Measurements from ENCODE around the gene BRF1.

Gene BRF1

GRCh38 chr14:105257464-105257863 lies 43.3 kb downstream of the BRF1 start:
- DNase-seq: peak; percentile 44

DNA sequence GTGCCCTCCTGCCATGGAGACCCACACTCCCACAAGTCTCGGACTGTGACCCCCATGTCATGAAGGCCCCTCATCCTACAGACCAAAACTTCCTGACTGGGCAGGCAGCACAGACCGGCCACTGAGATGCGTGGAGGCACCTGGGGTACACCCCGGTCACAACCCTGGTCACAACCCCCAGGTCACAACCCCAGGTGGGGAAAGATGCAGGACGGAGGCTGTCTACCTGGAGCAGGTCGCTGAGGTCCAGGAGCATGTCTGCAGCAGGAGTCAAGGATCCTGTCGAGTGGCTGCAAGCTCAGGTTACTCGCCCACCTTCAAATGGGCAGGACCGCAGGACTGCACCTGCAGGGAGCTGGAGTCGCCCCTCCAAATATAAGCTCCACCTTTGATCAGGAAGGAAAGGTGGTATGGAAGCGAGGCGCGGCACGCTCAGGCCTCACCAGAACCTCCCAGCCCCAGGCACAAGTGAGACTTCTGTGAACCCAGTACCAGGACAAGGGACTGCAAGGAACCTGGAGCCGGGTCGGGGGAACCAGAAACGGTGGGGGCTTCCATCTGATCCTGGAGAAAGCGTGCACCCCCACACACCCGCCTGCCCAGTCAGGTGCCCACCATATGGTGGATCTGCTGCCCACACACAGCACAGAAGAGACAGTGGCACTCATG lies 44.4 kb downstream of the BRF1 start:
- no peak for DNase-seq

- DNase-seq: no peak
Observed at GRCh38 chr14:105255021-105255507, 45.7 kb downstream of the BRF1 start.

DNA sequence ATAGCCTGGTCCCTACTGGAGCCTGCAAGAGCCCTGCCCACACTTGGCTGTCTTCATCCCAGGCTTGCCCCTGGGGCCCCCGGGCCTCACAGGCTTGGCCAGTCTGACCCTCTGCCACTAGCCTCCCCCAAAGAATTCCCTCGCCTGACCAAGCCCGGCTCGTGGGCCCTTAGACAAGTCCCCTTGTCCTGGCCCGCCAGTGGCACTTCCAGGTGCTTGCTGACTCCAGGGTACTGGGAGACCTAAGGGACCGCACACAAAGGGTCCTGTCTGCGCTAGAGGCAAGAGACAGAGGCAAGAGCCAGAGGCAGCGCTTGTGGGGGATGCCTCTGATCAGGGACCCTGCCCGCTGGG lies 47.5 kb downstream of the BRF1 start:
- DNase-seq: no peak

DNA sequence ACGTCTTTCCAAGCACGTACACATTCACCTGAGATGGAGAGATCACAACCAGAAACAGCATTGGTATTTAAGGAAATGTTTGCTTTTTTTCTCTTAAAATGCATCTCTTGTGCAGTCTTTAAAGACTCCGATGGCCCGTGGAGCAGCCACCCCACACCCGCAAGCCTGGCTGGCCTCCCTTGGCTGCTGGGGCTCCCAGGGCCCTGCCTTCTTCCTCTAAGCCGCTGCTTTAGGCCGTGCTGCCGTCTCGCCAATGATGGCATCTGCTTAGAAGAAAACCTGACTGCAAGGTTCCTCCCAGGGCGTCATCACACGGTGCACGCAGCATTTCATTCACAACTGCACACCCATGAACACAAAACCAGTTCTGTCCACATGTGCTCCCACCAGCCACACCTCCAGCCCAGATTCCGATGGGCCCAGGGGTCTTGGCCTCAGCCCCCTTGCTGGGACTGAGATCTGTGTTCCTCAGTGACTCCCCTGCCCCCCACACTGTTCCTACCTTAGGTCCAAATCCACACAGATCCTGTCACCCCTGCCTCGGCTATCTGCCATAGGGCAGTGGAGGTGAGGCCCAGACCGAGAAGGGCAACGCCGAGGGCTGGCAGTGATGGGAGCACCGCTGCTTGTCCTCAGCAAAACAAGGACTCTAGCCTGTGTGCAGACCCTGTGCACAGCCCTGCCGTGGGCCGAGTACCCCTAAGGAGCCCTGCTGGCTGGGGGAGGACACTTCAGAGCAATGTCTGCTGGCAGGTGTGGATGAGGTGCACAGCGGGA lies 48.1 kb downstream of the BRF1 start:
- DNase-seq: no peak

- no peak for DNase-seq
Observed at GRCh38 chr14:105251920-105252319, 48.9 kb downstream of the BRF1 start.

- DNase-seq: no peak
Observed at GRCh38 chr14:105250986-105251385, 49.8 kb downstream of the BRF1 start.

DNA sequence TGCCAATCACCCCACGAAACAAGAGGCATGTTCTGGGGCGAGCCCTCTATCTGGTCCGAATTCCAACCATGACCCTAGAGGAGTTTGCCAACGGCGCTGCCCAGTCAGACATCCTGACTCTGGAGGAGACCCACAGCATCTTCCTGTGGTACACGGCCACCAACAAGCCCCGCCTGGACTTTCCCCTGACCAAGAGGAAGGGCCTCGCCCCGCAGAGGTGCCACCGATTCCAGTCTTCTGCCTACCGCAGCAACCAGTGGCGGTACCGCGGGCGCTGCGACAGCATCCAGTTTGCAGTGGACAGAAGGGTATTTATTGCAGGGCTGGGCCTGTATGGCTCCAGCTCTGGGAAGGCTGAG lies 50.8 kb downstream of the BRF1 start:
- no peak for DNase-seq

- DNase-seq: no peak
Observed at GRCh38 chr14:105249182-105250007, 51.4 kb downstream of the BRF1 start.

DNA sequence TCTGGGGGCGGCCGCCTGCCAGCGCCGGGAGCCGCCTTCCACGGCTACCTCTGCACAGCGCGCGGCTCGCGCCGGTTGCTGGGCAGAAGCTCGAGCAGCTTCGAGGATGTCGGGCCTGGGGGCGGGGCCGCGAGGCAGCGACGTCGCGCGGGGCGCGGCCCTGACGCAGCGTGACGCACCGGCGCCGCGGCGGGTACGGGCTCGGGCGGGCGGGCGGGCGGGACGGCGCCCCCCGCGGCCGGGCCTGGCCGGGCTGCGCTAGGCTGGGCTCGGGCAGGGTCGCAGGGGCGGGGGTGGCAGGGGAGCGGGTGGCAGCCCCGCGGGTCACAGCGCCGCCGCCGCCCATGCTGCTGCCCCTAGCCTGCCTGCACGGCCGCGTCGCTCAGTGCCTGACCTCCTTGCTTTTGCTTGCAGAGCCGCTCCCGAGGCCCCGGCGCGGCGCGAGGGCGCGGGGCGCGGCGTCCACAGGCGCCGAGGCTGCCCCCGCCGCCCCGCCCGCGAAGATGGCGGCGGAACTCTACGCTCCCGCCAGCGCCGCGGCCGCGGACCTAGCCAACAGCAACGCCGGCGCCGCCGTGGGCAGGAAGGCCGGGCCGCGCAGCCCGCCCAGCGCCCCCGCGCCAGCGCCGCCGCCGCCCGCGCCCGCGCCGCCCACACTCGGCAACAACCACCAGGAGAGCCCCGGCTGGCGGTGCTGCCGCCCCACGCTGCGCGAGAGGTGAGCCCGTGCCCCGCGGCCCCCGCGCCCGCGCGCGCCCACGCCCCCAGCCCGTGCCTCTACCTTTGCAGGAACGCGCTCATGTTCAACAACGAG lies 52.2 kb downstream of the BRF1 start, which contains the start of gene BTBD6:
Gene BTBD6 (plus strand): TSS at position 166 of the 814 bp plus-strand sequence. CDS start 179 bp downstream, at position 345.
- DNase-seq: peak; percentile 91

- DNase-seq: no peak
Observed at GRCh38 chr14:105247715-105248367, 53.0 kb downstream of the BRF1 start.

GRCh38 chr14:105247026-105247425 lies 53.8 kb downstream of the BRF1 start:
- no peak for DNase-seq

DNA sequence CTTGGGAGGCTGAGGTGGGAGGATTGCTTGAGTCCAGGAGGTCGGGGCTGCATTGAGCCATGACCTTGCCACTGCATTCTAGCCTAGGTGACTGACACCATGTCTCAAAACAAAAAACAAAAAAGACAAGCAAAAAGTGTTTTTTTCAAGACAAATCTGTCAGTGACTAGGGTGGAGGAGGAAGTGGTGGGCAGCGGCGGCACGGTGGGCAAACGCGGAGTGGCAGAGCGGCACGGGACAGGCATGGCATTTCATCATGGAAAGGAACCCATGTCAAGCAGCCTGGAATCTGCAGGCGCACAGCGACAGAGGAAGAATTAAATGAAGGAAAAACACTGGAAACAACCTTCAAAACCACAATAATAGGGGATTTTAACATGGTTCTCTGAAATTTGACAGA lies 56.5 kb downstream of the BRF1 start:
- no peak for DNase-seq

- no peak for DNase-seq
Observed at GRCh38 chr14:105241641-105242040, 59.2 kb downstream of the BRF1 start.

DNA sequence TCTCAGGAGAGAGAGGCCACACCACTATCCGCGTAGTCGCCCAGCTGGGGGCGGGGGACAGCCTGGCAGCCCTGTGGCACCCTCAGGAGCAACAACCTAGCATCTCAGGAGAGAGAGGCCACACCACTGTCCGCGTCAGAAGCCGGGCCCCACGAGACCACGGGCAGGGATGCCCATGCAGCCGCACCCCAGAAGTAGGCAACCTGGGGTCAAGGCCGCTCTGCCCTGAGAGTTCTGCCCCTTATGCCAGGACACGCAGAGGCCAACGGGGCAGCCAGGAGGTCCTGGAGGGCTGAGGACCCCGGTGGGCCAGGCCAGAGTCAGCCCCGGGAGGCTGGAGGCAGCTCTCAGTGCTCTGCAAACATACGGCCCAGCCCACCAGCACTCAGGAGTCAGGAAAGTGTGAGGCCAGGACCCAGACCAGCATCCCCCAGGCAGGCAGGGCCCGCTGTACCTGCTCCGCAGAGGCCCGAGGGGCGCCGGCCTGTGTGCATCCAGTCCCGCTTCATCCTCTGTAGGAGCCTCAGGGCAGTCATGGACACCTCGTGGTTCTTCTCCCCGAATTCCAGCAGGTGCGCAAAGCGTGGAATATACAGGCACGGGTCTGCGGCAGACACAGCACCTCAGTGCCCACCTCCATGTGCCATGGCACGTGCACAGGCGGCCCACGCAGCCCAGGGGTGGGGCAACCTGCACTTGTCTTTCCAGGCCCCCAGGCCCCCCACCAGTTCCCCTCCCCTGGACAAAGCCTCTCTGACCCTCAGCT lies 59.8 kb downstream of the BRF1 start:
- DNase-seq: no peak

DNA sequence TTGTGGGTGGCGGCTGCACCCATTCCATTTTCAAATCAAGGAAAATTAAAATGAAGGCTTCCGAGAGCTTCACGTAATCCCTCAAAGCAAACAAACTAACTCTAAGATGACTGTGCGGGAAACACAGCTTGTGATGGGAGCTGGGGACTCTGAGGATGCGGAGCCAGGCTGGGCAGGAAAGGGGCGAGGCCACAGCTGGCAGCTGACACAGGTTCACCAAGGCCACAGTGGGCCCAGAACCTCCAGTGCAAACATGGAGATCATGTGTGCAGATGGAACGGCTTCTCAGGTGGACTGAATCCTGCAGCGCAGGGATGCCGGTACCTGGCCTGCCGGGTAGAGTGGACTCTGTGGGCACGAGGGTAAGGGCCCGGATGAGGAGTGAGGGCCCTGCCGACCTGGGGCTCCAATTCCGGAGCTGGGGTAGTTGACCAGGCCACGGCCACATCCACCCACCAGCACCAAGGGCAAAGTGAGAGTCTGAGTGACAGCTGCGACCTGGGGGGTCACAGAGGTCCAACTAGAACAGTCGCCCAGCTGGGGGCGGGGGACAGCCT lies 71.6 kb downstream of the BRF1 start:
- no peak for DNase-seq

- DNase-seq: no peak
Observed at GRCh38 chr14:105228562-105228961, 72.2 kb downstream of the BRF1 start.

- no peak for DNase-seq
Observed at GRCh38 chr14:105227346-105227745, 73.5 kb downstream of the BRF1 start.

- no peak for DNase-seq
Observed at GRCh38 chr14:105226198-105226597, 74.6 kb downstream of the BRF1 start.

GRCh38 chr14:105224845-105225570 lies 75.8 kb downstream of the BRF1 start:
- no peak for DNase-seq

Measured in CD4-positive, alpha-beta T cell treated with Interleukin-10 for 1 hour (primary cell).